GM19324 (cell line): ENCODE data around the gene FAM20C.

Experiments
- ATAC-seq: cut with Tn5 transposase; IDR thresholded peaks from one replicate; pipeline ENCODE4 v1.9.1; 2021; ENCODE audit warnings: mild to moderate bottlenecking, moderate library complexity; ENCODE audit not compliant: unreplicated experiment, low FRiP score

FAM20C gene

GRCh38 chr7:298375-298702 is 106.0 kb downstream of the FAM20C start:
- ATAC-seq = no peak

- no peak for ATAC-seq
Measured at GRCh38 chr7:298743-299142, 106.4 kb downstream of the FAM20C start.

- no peak for ATAC-seq
Measured at GRCh38 chr7:299169-299568, 106.8 kb downstream of the FAM20C start.

- no peak for ATAC-seq
Measured at GRCh38 chr7:299628-300027, 107.3 kb downstream of the FAM20C start.

GRCh38 chr7:300048-300447 is 107.7 kb downstream of the FAM20C start:
- ATAC-seq = no peak

- ATAC-seq = no peak
Measured at GRCh38 chr7:300546-301290, 108.3 kb downstream of the FAM20C start.

- ATAC-seq = no peak
Measured at GRCh38 chr7:301291-302053, 109.1 kb downstream of the FAM20C start.

GRCh38 chr7:302054-302992 is 110.0 kb downstream of the FAM20C start:
- ATAC-seq = no peak

- ATAC-seq = no peak
Measured at GRCh38 chr7:303425-303824, 111.1 kb downstream of the FAM20C start.

DNA sequence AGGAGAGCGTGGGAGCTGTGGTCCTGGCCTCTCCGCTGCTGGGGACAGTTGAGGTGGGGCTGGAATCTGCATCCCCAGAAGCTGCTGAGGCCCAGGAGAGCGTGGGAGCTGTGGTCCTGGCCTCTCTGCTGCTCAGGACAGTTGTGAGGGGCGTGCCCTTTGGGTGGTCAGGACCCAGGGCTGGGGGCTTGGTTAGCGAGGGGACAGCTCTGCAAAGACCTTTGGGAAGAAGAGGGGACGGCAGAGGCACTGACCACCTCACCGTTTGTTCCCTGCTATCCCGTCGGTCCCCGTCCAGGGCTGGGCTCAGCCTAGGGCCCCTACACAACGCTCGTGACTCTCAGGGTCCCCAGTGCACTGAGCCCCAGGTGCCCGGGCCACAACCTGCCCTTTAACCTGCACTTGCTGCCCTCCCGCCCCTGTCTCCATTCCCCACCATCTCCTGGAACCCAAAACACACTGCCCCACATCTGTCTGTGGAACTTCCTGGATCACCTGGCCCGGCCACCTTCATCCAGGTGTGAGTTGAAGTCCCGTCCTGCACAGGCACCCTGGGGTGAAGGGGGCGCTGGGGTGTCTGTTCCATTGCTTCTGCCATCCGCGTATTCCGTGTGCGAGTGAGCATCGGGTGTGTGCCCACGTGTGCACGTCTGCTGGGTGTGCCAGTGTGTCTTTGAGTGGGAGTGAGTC is 111.7 kb downstream of the FAM20C start:
- no peak for ATAC-seq

DNA sequence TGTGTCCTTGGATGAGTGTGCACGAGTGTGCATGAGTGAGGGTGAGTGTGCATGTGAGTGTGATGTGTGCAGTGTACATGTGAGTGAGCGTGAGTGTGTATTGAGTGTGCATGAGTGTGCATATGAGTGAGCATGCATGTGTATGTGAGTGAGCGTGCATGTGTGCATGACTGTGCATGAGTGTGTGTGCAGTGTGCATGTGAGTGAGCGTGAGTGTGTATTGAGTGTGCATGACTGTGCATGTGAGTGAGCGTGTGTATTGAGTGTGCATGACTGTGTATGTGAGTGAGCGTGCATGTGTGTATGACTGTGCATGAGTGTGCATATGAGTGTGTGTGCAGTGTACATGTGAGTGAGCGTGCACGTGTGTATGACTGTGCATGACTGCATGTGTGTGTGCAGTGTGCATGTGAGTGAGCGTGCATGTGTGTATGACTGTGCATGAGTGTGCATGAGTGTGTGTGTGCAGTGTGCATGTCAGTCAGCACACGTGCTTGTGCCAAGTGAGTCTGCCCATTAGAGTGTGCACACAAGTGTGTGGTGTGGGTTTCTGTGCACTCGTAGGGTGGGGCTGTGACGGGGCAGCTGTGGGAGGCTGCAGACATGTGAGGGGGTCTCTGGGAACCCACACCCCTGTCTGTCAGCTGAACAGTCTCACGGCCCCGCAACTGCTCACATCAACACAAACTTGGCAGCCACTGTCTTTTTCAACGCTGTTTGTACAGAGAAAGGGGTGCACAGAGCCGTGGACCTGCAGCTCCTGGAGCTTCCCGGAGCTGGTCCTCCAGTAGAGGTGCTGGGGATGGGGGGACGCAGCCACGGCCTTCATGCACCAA is 112.4 kb downstream of the FAM20C start:
- ATAC-seq = no peak

- no peak for ATAC-seq
Measured at GRCh38 chr7:305410-306151, 113.2 kb downstream of the FAM20C start.

DNA sequence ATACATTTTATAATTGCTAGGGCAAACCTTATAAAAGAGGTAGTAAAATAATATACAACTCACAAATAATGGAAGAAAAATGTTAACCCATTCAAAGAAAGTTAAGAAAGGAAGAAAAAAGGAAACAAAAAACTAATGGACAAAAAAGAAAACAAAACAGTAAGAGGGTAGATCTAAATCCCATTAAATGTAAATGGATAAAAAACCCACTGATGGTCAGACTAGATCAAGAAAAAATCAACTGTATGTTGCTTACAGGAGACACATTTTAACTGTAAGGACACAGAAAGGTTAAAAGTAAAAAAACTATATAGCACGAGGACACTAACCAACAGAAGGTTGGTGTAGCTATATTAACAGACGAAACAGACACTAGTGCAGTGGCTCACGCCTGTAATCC is 115.6 kb downstream of the FAM20C start:
- ATAC-seq = no peak

DNA sequence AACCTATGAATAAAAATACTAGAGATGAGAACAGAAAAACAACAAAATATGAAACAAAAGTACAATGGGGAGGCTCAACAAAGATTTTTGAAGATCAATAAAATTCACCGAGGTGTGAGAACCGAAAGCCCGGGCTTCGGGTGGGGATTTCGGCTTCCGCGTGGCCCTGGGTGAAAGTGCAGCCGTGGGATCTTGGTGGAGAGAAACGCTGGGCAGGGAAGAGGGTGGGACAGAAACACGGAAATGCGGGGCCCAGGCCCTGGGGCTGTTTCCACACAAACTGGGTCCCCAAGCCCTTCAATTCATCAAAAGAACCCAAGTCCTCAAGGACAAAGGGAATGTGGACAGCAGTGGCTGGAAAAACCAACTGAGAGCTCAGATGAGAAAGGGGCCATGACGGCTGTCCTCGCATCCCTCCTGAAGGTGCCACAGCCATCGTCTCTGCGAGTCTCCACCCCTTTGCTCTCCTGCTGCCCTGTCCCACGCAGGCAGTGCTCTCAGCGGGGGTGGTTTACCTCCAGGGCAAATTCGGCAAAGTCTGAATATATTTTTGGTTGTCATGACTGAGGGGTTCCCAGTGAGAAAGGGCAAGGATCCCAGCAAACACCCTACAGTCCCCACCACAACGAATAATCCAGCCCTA is 117.3 kb downstream of the FAM20C start:
- ATAC-seq = no peak
